Activated CD4-positive, CD25-positive, alpha-beta regulatory T cell treated with anti-CD3 and anti-CD28 coated beads, Interleukin-2, amount 50 U/mL, for 72 hours (primary cell): ENCODE data around the gene LSG1.
"Not testable (repeated sequence)": the region's sequence is repeated elsewhere in the genome, so short reads cannot be mapped to it uniquely, and the experiment has no call there.

Experiments used
- DNase-seq: peaks from one replicate; pipeline ENCODE4 v3.0.0; 2021

Gene LSG1

GRCh38 chr3:194615226-194615625 lies 56.8 kb downstream of the LSG1 start:
- no peak for DNase-seq

DNA sequence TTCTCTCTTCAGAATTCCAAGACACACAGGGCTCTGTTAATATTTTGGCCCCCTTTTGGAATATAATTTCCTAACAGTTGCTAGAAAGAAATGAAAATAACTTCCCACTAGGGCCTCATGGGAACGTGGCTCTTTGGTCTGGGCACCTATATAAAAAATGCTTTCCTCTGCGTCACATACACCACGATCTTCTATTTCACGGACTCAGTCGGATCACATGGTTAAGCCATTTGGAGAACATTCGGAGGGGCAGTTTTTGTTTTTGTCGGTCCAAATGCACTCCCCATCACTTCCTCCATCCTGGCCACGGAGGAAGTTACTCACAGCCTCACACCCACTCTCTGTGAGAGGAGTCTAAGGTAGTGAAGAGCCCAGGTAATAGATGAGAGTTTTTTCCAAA lies 59.8 kb downstream of the LSG1 start:
- no peak for DNase-seq

GRCh38 chr3:194610689-194611088 lies 61.3 kb downstream of the LSG1 start:
- DNase-seq = no peak

DNA sequence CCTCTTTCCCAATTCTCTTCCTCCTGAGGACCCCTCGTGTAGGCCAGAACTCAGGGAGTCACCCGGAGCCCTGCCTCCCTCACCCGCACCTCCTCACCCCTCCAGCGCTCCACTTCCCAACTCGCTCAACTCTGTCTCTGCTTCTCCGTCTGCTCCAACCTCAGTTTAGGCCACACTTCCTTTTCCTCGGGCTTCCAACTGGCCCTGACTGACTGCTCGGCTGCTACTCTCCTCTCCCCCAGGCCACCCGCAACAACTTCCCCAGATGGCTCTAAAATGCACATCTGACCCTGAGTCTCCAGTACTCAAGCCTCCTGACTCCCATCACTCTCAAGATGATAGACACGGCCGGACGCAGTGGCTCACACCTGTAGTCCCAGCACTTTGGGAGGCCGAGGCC lies 62.4 kb downstream of the LSG1 start:
- DNase-seq = no peak

- no peak for DNase-seq
These were observed 63.0 kb downstream of the LSG1 start for GRCh38 chr3:194608981-194609380.

- DNase-seq = no peak
These were observed 64.2 kb downstream of the LSG1 start for GRCh38 chr3:194607592-194608389.

- no peak for DNase-seq
These were observed 65.0 kb downstream of the LSG1 start for GRCh38 chr3:194606941-194607340.

- DNase-seq = no peak
These were observed 65.8 kb downstream of the LSG1 start for GRCh38 chr3:194606163-194606562.

DNA sequence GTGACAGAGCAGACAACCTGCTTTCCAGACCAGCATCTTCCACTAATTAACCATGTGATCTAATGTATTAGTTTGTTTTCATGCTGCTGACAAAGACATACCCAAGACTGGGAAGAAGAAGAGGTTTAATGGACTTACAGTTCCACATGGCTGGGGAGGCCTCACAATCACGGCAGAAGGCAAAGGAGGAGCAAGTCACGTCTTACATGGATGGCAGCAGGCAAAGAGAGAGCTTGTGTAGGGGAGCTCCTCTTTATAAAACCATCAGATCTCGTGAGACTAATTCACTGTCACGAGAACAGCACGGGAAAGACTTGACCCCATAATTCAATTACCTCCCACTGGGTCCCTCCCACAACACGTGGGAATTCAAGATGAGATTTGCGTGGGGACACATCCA lies 66.7 kb downstream of the LSG1 start:
- DNase-seq = not testable (repeated sequence)

- no peak for DNase-seq
These were observed 67.2 kb downstream of the LSG1 start for GRCh38 chr3:194604837-194605236.

DNA sequence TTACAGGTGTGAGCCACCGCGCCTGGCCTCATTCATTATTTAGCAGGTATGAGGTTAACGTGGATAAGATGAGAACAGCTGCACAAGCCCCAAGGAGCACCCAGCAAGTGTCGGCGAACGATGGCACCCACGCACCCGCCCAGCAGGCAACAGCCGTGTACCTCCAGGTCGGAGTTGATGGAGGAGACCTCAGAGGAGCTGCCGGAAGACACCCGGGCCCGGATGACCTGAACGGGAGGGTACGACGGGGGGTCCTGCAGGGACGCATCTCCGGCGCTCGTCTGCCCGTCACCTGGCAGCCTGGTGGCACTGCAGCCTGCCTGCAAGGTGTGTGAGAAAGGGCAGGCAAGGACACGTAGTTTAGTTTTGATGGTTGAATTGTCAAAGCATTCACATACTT lies 67.9 kb downstream of the LSG1 start:
- no peak for DNase-seq

DNA sequence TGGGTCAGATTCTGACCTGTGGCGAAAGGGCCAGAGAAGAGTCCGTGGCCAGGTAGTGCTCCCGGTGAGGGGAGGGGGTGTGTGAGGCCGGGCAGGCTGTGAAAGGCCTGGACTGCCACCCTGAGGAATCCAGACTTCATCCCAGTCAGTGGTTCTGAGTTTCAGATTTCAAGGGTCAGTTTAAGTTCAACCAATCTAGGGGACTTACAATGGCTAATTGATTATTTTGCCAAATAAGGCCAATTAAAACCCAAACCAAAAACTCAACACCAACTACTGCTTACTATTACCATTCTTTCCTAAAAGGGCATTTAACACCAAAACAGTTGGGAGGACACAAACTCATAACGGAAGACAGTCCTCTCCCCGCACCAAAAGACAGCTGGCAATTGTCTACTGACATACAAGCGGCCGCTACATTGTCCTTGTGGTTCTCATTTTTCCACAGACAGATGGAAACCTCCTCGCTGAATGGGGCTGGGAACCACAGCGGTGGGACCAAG lies 69.3 kb downstream of the LSG1 start:
- no peak for DNase-seq

DNA sequence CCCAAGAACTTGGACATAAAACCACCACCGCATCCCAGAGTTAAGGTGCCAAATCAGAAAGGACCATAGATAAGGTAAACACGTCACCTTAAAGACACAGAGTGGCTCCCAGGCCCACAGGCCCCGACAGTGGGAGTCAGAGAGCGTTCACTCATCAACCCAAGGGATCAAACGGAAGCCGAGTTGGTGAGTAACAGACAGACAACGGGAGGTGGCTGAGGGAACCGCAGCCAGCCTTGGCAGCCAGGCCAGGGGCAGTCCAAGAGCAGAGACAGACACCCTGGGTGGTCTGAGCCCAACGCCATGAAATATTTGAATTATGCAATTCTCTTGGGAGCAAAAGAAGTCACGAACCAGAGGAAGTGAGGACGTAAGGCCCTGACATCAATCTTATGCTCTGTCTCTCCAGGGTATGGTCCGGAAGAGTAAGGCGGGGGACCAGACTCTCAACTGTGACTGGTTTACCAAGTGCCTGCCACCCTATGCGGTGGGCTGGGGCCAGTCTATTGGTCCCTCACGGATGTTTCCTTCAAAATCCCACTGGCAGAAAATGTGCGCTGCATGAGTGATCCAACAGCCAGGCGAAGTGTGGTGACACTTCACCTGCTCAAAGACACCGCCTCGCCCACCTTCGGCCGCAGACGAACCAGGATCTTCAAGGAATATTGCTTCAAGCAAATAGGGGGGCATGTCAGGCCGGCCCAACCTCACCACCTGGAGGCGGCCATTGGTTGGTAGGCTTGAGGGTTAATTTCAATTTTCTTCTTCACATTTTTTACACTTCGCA lies 73.0 kb downstream of the LSG1 start:
- DNase-seq = no peak

- DNase-seq = no peak
These were observed 75.1 kb downstream of the LSG1 start for GRCh38 chr3:194596906-194597305.

GRCh38 chr3:194592798-194593752 lies 78.9 kb downstream of the LSG1 start:
- no peak for DNase-seq
